ENCODE results near the gene CAB39.

DNA sequence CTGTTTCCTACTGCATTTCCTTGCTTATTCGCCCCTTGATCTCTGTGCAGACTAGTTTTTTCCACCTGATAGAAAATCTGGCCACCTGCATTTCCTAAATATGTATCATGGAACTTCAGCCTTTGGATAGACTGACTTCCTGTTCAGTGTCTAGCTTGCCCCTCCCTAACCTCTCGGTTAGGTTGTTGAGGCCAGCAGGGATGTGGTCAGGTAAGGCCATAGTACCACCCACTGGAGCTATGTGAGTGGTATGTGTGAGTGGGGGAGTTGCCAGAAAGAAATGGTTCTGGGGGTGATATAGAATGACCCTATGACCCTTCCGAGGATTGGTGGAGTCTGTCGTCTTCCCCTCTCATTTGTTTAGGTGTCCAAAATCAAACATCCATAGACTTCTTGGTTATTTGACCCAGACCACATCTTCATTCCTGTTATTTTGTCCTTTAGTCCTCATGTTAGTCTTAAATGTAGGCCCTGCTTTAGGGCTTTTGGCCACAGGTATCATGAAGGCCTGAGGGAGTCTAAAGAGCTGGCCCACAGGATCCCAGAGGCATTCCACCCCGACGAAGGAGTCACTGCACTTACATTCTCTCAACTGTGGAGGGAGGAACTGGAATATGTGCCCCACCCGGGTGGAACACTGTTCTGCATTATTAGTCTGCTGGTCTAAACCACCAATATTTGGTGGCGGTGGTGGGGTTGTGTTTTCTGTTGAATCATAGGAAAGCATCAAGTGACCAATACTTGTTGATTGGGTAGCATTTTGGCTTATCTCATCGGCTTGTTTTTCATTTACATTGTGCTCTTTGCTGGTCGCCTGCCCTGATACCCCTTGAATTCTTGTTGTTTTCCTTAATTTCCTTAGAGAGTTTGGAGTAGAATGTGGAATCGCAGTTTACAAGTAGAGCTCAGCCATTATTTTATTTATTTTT, 21.9 kb downstream of the CAB39 start:
- TF ChIP-seq POLR2A (IDR thresholded peaks at IDR 0.05; ENCODE audit: low read depth, low read length) (no peak), POLR2AphosphoS5 (IDR thresholded peaks at IDR 0.05; ENCODE audit: low read depth, low read length) (no peak), TAF1 (IDR thresholded peaks at IDR 0.05; ENCODE audit: borderline replicate concordance, low read depth, low read length) (no peak)
